H1 (cell line): ENCODE results near the gene POPDC3. TPM values are rescaled to one million over a fixed set of nuclear protein-coding genes. Genes with fewer than 3 reads are reported as not detected.

Experiments used
- CTCF ChIA-PET: fragments of 300-600 bp; sonication (Branson Sonifier 250); formaldehyde crosslinking; loops from one replicate; lab custom pipeline; 2021; ENCODE audit not compliant: partially characterized antibody; lab: Charles Lee
- POLR2A ChIA-PET: fragments of 300-600 bp; sonication (Branson Sonifier 250); formaldehyde crosslinking; loops from one replicate; lab custom pipeline; 2021; ENCODE audit warnings: inconsistent platforms; ENCODE audit not compliant: partially characterized antibody; lab: Charles Lee
- DNase-seq, 2 experiments: peaks; one replicate each; pipeline versions ENCODE4 v3.0.0 to v3.0.0-alpha.2; 2010 to 2022; ENCODE audit warnings: low spot score in 2 of 2, low read depth in 1 of 2, mixed read lengths in 1 of 2
- FAIRE-seq: peaks from 2 replicates; lab custom pipeline; 2011; peaks lifted over from hg19 to GRCh38; lab: Jason Lieb, UNC
- H2AFZ ChIP-seq: 2 replicates; pipeline ENCODE4 v1.8.1; 2012; ENCODE audit warnings: low read length, inconsistent platforms
- H2AK5ac ChIP-seq: 2 replicates; pipeline ENCODE4 v1.6.1; 2013; ENCODE audit warnings: low read depth, low read length
- H2BK120ac ChIP-seq: replicated peaks from 2 replicates; pipeline ENCODE3; 2013; ENCODE audit warnings: low read depth, low read length, inconsistent platforms
- H2BK12ac ChIP-seq: 2 replicates; pipeline ENCODE4 v1.6.1; 2013; ENCODE audit warnings: low read depth, low read length
- H2BK15ac ChIP-seq: 2 replicates; pipeline ENCODE4 v1.6.1; 2013; ENCODE audit warnings: low read length
- H2BK20ac ChIP-seq: 2 replicates; pipeline ENCODE4 v1.6.1; 2013; ENCODE audit warnings: low read length
- H2BK5ac ChIP-seq: 2 replicates; pipeline ENCODE4 v1.6.1; 2013; ENCODE audit warnings: low read depth, low read length
- H3K14ac ChIP-seq: 2 replicates; pipeline ENCODE4 v1.6.1; 2013; ENCODE audit warnings: inconsistent platforms; ENCODE audit not compliant: insufficient read length
- H3K18ac ChIP-seq: 2 replicates; pipeline ENCODE4 v1.6.1; 2013; ENCODE audit warnings: low read length; ENCODE audit errors: extremely low read depth
- H3K23ac ChIP-seq: 2 replicates; pipeline ENCODE4 v1.6.1; 2013; ENCODE audit warnings: inconsistent platforms; ENCODE audit not compliant: insufficient read length
- H3K23me2 ChIP-seq: 2 replicates; pipeline ENCODE4 v1.6.1; 2013; ENCODE audit warnings: low read depth, low read length
- H3K27ac ChIP-seq: 2 replicates; pipeline ENCODE4 v1.6.1; 2011; ENCODE audit warnings: low read depth, low read length, inconsistent platforms
- H3K27me3 ChIP-seq, 4 experiments: replicated peaks in 1 of 4; 1 replicate in 1 of 4; 2 replicates in 3 of 4; pipeline versions ENCODE4 v1.6.1 to v1.8.1; 2011 to 2013; ENCODE audit warnings: low read length in 3 of 4, mild to moderate bottlenecking in 3 of 4, inconsistent platforms in 2 of 4, mixed read lengths in 2 of 4, moderate library complexity in 1 of 4; ENCODE audit not compliant: control insufficient read depth in 3 of 4, insufficient read depth in 3 of 4; ENCODE audit errors: extremely low read depth in 1 of 4
- H3K36me3 ChIP-seq, 4 experiments: 2 replicates each; pipeline versions ENCODE4 v1.6.1 to v1.8.1; 2011 to 2013; ENCODE audit warnings: mild to moderate bottlenecking in 4 of 4, low read length in 3 of 4, moderate library complexity in 2 of 4, control low read depth in 1 of 4, inconsistent platforms in 1 of 4; ENCODE audit not compliant: insufficient read depth in 4 of 4, control insufficient read depth in 2 of 4
- H3K4ac ChIP-seq: replicated peaks from 2 replicates; pipeline ENCODE3; 2013; ENCODE audit warnings: low read length, low read depth, mixed read lengths, inconsistent platforms; ENCODE audit not compliant: insufficient read length
- H3K4me1 ChIP-seq, 4 experiments: replicated peaks in 1 of 4; 1 replicate in 1 of 4; 2 replicates in 3 of 4; pipeline versions ENCODE4 v1.6.1 to v1.8.1; 2011 to 2013; ENCODE audit warnings: low read length in 3 of 4, inconsistent platforms in 2 of 4, mixed read lengths in 1 of 4; ENCODE audit not compliant: insufficient read depth in 4 of 4, control insufficient read depth in 3 of 4
- H3K4me2 ChIP-seq, 2 experiments: 2 replicates each; pipeline versions ENCODE4 v1.6.1 to v1.8.1; 2011 to 2013; ENCODE audit warnings: low read depth in 2 of 2, low read length in 2 of 2, control low read depth in 1 of 2, inconsistent platforms in 1 of 2, mild to moderate bottlenecking in 1 of 2; ENCODE audit not compliant: insufficient read depth in 1 of 2
- H3K4me3 ChIP-seq, 4 experiments: fragments of 200-600, 300-600 bp in 1 of 4; sonication (generic), shearing (Covaris generic), sonication (Bioruptor Twin) in 1 of 4; 2 replicates each; pipeline versions ENCODE4 v1.5.1 to v1.8.1; 2011 to 2016; ENCODE audit warnings: low read length in 4 of 4, low read depth in 3 of 4, control low read depth in 2 of 4, inconsistent platforms in 2 of 4, mild to moderate bottlenecking in 2 of 4, mixed read lengths in 1 of 4, moderate library complexity in 1 of 4; ENCODE audit not compliant: insufficient read depth in 2 of 4; ENCODE audit errors: extremely low read depth in 1 of 4
- H3K56ac ChIP-seq: replicated peaks from 2 replicates; pipeline ENCODE3; 2013; ENCODE audit warnings: low read depth, mild to moderate bottlenecking, mixed read lengths, low read length, inconsistent platforms; ENCODE audit not compliant: insufficient read length
- H3K79me1 ChIP-seq: 2 replicates; pipeline ENCODE4 v1.6.1; 2013; ENCODE audit warnings: low read depth, low read length, control low read depth
- H3K79me2 ChIP-seq, 2 experiments: 2 replicates each; pipeline versions ENCODE4 v1.6.1 to v1.8.1; 2012 to 2013; ENCODE audit warnings: low read length in 2 of 2, mild to moderate bottlenecking in 2 of 2, inconsistent platforms in 1 of 2; ENCODE audit not compliant: insufficient read depth in 2 of 2, control insufficient read depth in 1 of 2
- H3K9ac ChIP-seq, 4 experiments: replicated peaks in 1 of 4; 1 replicate in 1 of 4; 2 replicates in 3 of 4; pipeline versions ENCODE4 v1.6.1 to v1.8.1; 2011 to 2013; ENCODE audit warnings: low read depth in 3 of 4, low read length in 3 of 4, control low read depth in 2 of 4, mild to moderate bottlenecking in 2 of 4, moderate library complexity in 2 of 4, inconsistent platforms in 1 of 4; ENCODE audit errors: extremely low read depth in 1 of 4
- H3K9me3 ChIP-seq, 2 experiments: 2 replicates each; pipeline versions ENCODE4 v1.6.1 to v1.8.1; 2012 to 2013; ENCODE audit warnings: mild to moderate bottlenecking in 2 of 2, moderate library complexity in 2 of 2, control low read depth in 1 of 2, inconsistent platforms in 1 of 2, low read depth in 1 of 2, low read length in 1 of 2, mixed read lengths in 1 of 2; ENCODE audit not compliant: insufficient read depth in 2 of 2
- H4K20me1 ChIP-seq, 2 experiments: replicated peaks in 1 of 2; 2 replicates each; pipeline versions ENCODE3 to v1.8.1; 2011 to 2013; ENCODE audit warnings: inconsistent platforms in 2 of 2, low read length in 2 of 2, mild to moderate bottlenecking in 1 of 2; ENCODE audit not compliant: insufficient read depth in 2 of 2, control insufficient read depth in 1 of 2
- H4K5ac ChIP-seq: 2 replicates; pipeline ENCODE4 v1.6.1; 2013; ENCODE audit warnings: low read length, low read depth, mixed read lengths, inconsistent platforms; ENCODE audit not compliant: insufficient read length
- H4K8ac ChIP-seq: 2 replicates; pipeline ENCODE4 v1.8.0; 2013; ENCODE audit warnings: mild to moderate bottlenecking, moderate library complexity, low read length, inconsistent platforms; ENCODE audit not compliant: insufficient read depth; ENCODE audit errors: extremely low read depth
- H4K91ac ChIP-seq: replicated peaks from 2 replicates; pipeline ENCODE3; 2013; ENCODE audit warnings: low read length, mixed read lengths, inconsistent platforms; ENCODE audit not compliant: insufficient read length
- CHD2 ChIP-seq: IDR thresholded peaks from 2 replicates; pipeline ENCODE4 v1.6.1; 2012; ENCODE audit warnings: low read length, improper control_type of control experiment
- E2F6 ChIP-seq: IDR thresholded peaks from 2 replicates; pipeline ENCODE4 v1.6.1; 2012; ENCODE audit warnings: inconsistent platforms
- JUND ChIP-seq: IDR thresholded peaks from 2 replicates; pipeline ENCODE4 v1.6.1; 2011; ENCODE audit warnings: mild to moderate bottlenecking, improper control_type of control experiment, low read length
- POU5F1 ChIP-seq: IDR thresholded peaks from 2 replicates; pipeline ENCODE4 v1.6.1; 2011; ENCODE audit warnings: low read depth, mild to moderate bottlenecking, low read length, moderate library complexity
- RFX5 ChIP-seq: IDR thresholded peaks from 2 replicates; pipeline ENCODE4 v1.6.1; 2011; ENCODE audit warnings: low read depth, low read length, improper control_type of control experiment, borderline replicate concordance
- WGBS, 2 experiments: shearing (Covaris generic) in 1 of 2; methylation state at CpG; one replicate each; pipeline versions ENCODE4 v1.1.6 to v1.1.7; 2013 to 2015; ENCODE audit warnings: low lambda C conversion rate in 2 of 2, mixed read lengths in 2 of 2, inconsistent platforms in 1 of 2, low coverage in 1 of 2, missing lambda C conversion rate in 1 of 2; ENCODE audit not compliant: insufficient replicate concordance in 2 of 2, insufficient coverage in 1 of 2, insufficient read length in 1 of 2; ENCODE audit errors: extremely low coverage in 1 of 2, missing lambda C conversion rate in 1 of 2; 5-methylcytosine and 5-hydroxymethylcytosine counted together
- polyA plus RNA-seq, 7 experiments: library from polyadenylated mRNA; depleted of rRNA in 3 of 7; stranded (reverse) in 5 of 7; unstranded in 2 of 7; fragments of >200 nt in 5 of 7; fragments of 200-250 nt in 2 of 7; gene quantifications; 1 replicate in 5 of 7; 2 replicates in 1 of 7; 4 replicates in 1 of 7; pipeline versions ENCODE4 v1.2.1 to v1.2.3, GENCODE V29; 2011 to 2013; ENCODE audit warnings: missing spikeins in 2 of 7, mixed read lengths in 2 of 7
- total RNA-seq: library from RNA; stranded (reverse); fragmentation: NEBNext Ultra II Directional; extraction: Animal tissue kit (Norgen Biotek cat#: 25700); gene quantifications from 2 replicates; pipeline ENCODE4 v1.2.1, GENCODE V29; 2021

The POPDC3 gene
- total and polyA plus RNA-seq, 2 of the 8 experiments (the other 6 are each of a cell fraction or from before 2014, with no cell fraction given) = 3.7 to 6.5 TPM

GRCh38 chr6:105120570-105120969, 59.2 kb downstream of the POPDC3 start:
- H3K79me1 ChIP-seq = no peaks in the 10 kb centered on the region
- no peak overlapping the region for H4K5ac ChIP-seq
- H2BK15ac ChIP-seq = no peak overlapping the region
- H2BK120ac ChIP-seq = no peak overlapping the region
- H2AFZ ChIP-seq = no peak overlapping the region
- peaks cover 0 to 6% (median 0%) of the 10 kb centered on the region in 4 experiments; a peak in 1 of 7 replicates for H3K4me1 ChIP-seq
- H3K36me3 ChIP-seq = no peaks in the 10 kb centered on the region; a peak in 1 of 8 replicates
- H3K4ac ChIP-seq = no peak overlapping the region
- H3K14ac ChIP-seq = no peak overlapping the region
- no peak overlapping the region for H2BK20ac ChIP-seq
- H3K27me3 ChIP-seq = no peaks in the 10 kb centered on the region
- no peak overlapping the region for H2BK5ac ChIP-seq
- FAIRE-seq (no peak), DNase-seq (no peak)
- no peaks in the 10 kb centered on the region for H4K20me1 ChIP-seq
- no peak overlapping the region for H3K23ac ChIP-seq
- no peak overlapping the region for H2BK12ac ChIP-seq
- WGBS, 2 experiments = 94% methylated on average over 5 of the region's 5 CpGs; no CpG with 5 or more reads in 1 of the 2 experiments
- H3K18ac ChIP-seq = no peak overlapping the region
- H4K91ac ChIP-seq = no peak overlapping the region
- no peak overlapping the region for H3K27ac ChIP-seq
- H3K4me2 ChIP-seq = no peak overlapping the region
- H3K4me3 ChIP-seq = no peak overlapping the region
- no peaks in the 10 kb centered on the region for H3K79me2 ChIP-seq
- H3K56ac ChIP-seq = no peak overlapping the region
- H2AK5ac ChIP-seq = no peak overlapping the region
- POLR2A ChIA-PET = interaction anchor here (0.6 kb wide), 1 partner anchor 162 kb away, joined by 3 read pairs; no protein-coding TSS in a partner anchor
- H3K9me3 ChIP-seq = no peaks in the 10 kb centered on the region
- CTCF ChIA-PET = interaction anchor here (0.6 to 2.2 kb wide), 4 partner anchors 43 to 270 kb away, joined by 3 to 5 read pairs (median 3); no protein-coding TSS in a partner anchor
- no peaks in the 10 kb centered on the region; the same call in 1 of the 2 replicates for H3K23me2 ChIP-seq
- TF ChIP-seq POU5F1 (no peak), E2F6 (no peak), CHD2 (no peak), JUND (no peak), RFX5 (no peak)
- no peak overlapping the region for H3K9ac ChIP-seq
- H4K8ac ChIP-seq = no peak overlapping the region
